Activated naive CD4-positive, alpha-beta T cell treated with anti-CD3 and anti-CD28 coated beads, Interleukin-2, amount 50 U/mL, for 16 hours (primary cell): ENCODE data around the gene STARD3.
A peak's percentile ranks its signal among the peaks of the same experiment; 100 is the strongest.

Experiments used
- DNase-seq: peaks from one replicate; pipeline ENCODE4 v3.0.0-alpha.2; 2020

The STARD3 gene

DNA sequence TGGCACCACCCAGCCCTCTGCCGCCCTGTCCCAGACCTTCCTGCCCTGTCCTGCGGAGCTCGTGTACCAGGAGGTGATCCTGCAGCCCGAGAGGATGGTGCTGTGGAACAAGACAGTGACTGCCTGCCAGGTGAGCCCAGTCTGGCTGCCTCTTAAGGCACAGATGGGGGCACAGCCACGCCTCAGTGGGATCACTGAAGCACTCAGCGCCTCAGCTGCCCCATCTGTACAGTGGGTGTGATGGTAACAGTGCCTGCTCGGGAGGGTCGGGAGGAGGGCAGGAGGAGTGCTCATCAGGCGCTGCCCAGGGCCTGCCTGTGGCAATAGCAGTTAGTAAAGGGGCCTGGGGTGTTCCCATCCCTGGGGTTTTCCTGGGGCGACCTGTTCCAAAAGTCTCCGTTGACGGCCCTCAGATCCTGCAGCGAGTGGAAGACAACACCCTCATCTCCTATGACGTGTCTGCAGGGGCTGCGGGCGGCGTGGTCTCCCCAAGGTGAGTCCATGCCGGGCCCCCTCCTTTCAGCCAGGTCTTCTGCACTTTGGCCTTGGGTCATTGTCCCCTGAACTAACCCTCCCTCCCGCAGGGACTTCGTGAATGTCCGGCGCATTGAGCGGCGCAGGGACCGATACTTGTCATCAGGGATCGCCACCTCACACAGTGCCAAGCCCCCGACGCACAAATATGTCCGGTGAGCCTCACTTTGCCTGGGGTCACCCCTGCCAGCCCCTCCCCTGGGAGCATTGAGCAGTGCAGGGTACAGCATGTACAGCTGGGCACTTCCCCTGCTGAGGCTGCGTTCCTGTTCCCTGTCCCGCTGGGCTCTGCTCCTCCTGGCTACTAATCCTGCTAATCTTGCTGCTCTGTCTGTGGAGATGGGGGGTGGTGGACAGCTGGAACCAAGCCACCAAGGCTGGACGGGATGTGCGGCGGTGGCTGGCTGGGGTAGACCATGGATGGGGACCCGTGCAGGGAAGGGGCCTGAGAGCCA is 23.7 kb downstream of the STARD3 start:
- no peak for DNase-seq

DNA sequence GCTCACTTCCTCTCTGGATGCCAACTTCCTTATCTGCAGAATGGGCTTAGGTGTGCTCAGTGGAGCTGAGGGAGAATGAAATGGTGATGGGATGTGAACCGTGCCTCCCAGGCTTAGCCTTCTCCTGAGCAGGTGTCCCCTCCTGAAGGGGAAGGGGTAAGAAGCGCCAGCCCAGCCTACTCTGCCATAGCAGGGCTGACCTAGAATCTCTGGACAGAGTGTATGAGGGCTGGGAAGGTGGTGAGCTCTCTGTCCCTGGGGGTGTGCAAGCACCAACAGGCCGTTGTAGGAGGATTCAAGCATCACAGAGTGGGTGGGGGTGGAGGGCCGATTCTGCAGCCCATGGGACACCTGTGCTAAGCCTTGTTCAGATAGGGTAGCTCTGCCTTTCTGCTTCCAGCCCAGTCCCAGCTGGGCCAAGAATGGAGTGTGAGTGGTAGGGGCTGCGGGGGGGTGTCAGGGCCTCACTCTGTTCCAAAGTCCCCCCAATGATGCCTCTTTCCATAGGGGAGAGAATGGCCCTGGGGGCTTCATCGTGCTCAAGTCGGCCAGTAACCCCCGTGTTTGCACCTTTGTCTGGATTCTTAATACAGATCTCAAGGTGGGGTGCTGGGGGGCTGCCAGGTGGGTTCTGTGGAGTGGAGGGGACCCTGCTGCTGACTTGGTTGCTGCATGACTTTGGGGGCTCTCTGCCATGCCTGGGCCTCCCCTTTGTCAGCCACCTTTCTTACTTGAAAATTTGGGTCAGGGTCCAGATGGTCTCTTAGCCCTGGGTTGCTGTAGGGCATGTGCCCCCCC is 25.0 kb downstream of the STARD3 start:
- DNase-seq, result no peak

DNA sequence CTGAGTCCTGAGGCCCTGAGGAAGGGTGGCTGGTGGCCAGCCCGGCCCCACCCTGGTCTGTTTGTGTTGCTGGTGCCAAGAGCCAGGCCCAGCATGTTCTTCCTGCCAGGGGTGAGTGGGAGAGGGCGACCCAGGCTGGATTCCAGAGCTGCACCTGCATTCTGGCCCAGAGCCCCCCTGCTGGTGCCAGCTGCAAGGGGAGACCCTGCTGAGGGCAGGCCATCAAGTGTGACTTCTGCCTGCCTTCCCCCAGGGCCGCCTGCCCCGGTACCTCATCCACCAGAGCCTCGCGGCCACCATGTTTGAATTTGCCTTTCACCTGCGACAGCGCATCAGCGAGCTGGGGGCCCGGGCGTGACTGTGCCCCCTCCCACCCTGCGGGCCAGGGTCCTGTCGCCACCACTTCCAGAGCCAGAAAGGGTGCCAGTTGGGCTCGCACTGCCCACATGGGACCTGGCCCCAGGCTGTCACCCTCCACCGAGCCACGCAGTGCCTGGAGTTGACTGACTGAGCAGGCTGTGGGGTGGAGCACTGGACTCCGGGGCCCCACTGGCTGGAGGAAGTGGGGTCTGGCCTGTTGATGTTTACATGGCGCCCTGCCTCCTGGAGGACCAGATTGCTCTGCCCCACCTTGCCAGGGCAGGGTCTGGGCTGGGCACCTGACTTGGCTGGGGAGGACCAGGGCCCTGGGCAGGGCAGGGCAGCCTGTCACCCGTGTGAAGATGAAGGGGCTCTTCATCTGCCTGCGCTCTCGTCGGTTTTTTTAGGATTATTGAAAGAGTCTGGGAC is 25.8 kb downstream of the STARD3 start:
- no peak for DNase-seq

DNA sequence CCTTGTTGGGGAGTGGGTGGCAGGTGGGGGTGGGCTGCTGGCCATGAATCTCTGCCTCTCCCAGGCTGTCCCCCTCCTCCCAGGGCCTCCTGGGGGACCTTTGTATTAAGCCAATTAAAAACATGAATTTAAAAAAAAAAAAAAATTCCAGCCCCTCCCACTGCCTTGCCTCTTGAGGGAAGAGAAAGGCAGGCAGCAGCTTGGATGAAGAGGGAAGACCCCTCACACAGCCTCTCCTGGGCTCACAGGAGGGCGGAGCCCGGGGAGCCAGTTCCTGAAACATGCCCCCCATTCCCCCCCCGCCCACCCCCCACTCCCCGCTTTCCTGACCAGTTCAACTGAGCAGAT is 26.4 kb downstream of the STARD3 start:
- no peak for DNase-seq

DNA sequence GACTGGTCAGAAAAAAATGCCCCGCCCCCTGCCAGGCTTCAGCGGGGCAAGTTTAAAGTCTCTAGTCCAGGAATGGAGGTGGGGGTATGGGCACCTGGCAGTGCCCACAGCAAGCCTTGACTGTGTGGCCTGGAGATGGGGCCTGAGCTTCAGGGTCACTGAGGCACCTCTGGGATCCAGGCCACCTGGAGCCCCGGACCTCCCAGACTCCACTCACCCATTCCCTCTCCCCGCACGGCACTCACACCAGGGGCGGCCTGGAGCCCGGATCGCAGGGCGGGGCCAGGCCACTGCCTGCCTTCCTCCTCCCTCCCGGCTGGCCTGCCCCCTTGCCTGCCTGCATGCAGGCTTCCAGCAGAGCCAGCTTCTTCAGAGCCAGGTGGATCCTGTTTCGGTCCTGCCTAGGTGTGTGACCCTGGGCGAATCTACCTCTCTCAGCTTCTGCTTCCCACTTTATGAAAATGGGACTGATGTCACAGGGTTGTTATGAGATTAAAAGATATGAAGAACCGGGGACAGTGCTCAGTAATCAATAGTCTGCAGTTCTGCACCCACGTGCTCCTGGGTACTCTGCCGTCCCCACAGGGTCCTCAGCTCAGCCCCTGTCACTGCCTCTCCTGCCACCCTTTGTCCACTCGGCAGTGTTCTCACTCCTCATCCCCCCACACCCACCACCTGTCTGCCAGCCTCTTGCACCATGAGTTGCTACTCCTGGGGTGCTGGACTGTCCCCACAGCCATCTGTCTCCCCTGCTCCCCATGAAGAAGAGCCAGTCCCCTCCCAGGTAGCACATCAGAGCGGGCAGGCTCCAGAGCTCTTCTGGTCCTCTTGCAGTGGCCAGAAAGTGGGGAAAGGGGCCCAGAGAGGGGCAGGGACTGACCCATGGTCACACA is 27.0 kb downstream of the STARD3 start:
- no peak for DNase-seq

DNA sequence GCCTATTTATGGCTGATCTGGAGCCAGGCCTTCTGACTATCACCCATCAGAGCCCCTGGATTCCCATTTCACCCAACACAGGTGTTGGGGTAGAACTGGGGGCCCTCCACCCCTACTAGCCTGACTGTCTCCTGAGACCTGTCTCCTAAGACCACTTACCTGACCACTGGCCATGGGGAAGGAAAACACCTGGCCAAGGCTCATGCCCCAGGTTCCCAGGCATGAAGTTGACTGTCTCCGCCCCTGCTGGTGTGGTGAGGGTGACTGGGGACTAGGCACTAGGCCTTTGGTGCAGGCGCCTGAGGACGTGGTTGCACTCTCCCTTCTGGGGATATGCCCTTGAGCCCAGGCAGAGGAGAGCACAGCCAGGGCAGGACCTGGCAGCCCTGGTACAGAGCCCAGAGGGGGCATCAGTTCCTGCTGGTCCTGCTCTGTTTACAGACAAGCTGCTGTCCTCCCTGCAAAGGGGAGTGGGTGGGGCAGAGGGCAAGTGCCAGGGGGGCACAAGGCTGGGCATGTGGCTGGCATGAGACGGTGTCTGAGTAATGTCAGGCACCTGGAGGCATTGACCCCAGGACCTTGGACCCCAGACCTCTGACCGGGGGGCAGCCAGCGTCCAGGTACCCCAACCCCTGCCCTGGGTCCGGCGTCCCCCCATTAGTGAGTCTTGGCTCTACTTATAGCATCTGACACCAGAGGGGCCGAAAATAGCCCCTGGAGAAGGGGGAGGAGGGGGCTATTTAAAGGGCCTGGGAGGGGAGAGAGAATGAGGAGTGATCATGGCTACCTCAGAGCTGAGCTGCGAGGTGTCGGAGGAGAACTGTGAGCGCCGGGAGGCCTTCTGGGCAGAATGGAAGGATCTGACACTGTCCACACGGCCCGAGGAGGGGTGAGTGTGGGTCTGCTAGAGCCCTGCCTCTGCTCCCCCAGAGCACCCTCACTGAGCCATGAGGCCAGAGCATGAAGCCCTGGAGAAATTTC is 27.9 kb downstream of the STARD3 start, which contains the start of gene TCAP:
Gene TCAP (plus strand): TSS at position 769 of the 981 bp plus-strand sequence. CDS start 11 bp downstream, at position 780.
- no peak for DNase-seq

DNA sequence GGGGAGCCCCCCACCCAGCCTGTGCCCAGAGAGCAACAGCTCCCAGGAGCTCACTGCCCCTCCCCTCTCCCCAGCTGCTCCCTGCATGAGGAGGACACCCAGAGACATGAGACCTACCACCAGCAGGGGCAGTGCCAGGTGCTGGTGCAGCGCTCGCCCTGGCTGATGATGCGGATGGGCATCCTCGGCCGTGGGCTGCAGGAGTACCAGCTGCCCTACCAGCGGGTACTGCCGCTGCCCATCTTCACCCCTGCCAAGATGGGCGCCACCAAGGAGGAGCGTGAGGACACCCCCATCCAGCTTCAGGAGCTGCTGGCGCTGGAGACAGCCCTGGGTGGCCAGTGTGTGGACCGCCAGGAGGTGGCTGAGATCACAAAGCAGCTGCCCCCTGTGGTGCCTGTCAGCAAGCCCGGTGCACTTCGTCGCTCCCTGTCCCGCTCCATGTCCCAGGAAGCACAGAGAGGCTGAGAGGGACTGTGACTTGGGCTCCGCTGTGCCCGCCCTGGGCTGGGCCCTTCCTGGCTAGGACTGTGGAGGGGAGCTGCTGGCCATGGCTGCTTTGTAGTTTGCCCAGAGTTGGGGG is 28.8 kb downstream of the STARD3 start:
- DNase-seq, result no peak

DNA sequence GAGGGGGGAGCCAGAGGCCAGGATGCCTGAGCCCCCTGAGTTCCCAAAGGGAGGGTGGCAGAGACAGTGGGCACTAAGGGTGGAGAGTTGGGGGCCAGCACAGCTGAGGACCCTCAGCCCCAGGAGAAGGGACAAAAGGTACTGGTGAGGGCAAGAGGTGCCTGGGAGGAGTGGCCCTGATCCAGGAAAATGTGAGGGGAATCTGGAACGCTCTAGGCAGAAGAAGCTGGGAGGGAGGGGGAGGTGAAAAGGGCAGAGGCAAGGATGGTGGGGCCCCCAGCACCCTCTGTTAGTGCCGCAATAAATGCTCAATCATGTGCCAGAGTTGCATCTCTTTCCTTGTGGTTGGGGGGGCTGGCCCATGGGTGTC is 29.3 kb downstream of the STARD3 start:
- DNase-seq, result no peak

DNA sequence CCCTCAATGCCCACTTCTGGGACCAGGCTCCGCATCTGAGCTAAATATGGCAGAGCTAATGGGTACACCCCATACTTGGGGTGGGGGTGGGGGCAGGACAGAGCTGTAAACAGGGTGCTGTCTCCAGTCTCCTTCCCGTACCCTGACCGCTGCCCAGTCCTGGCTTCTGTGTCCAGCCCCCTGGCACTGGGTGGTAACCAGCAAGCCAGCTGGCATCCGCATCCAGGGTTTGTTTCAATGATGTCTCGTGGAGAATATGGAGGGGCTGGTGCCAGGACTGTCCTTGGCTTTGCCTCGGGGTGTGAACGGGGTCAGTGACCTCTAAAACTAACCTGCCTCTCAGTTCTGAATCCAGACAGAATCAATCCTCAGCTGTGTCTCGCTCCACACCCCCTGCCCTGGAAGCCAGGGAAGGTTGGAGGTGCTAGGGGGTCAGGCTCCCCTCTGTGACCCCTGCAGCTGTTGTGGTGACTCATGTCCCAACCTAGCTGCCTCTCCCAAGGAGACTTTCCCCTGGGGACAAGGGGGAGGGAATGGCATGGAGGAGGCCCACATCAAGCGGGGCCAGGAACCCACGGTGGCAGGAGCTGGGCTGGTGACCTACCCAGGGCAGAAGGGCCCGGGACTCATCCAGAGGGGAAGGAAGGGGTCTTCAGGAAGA is 29.8 kb downstream of the STARD3 start:
- DNase-seq, result no peak

DNA sequence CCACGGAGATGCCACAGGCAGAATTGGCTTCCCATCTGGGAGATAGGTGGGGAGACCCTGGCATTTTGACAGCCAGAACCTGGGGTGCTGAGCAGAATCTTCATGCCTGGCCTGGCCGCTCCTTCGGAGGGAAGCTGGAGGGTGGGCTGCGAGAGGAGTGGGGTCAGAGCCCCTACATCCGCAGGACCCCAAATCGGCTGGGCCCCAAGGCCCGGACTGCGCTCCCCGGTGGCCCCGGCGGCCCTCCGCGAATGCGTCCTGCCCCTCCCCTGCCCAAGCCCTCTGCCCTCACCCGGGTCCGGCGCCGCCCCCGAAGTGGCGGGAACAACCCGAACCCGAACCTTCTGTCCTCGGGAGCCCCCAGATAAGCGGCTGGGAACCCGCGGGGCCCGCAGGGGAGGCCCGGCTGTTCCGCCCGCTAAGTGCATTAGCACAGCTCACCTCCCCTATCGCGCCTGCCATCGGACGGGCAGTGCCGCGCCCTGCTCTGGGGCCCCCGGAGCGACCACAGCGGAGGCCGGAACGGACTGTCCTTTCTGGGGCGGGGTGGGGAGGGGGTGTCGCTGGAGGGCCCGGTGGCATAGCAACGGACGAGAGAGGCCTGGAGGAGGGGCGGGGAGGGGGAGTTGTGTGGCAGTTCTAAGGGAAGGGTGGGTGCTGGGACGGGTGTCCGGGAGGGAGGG is 30.5 kb downstream of the STARD3 start:
- DNase-seq, result no peak

DNA sequence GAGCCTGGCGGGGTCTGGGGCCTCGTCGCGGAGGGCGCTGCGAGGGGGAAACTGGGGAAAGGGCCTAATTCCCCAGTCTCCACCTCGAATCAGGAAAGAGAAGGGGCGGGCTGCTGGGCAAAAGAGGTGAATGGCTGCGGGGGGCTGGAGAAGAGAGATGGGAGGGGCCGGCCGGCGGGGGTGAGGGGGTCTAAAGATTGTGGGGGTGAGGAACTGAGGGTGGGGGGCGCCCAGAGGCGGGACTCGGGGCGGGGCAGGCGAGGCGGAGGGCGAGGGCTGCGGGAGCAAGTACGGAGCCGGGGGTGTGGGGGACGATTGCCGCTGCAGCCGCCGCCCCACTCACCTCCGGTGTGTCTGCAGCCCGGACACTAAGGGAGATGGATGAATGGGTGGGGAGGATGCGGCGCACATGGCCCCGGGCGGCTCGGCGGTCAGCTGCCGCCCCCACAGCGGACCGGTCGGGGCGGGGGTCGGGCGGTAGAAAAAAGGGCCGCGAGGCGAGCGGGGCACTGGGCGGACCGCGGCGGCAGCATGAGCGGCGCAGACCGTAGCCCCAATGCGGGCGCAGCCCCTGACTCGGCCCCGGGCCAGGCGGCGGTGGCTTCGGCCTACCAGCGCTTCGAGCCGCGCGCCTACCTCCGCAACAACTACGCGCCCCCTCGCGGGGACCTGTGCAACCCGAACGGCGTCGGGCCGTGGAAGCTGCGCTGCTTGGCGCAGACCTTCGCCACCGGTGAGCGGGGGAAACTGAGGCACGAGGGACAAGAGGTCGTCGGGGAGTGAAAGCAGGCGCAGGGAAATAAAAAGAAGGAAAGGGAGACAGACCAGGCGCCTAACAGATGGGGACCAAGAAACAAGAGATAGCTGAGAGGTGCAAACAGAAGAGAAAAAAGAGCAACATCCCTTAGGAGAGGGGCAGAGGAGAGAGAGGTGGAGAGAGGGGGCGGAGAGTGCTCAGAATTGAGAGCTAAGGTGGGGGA is 31.3 kb downstream of the STARD3 start, which contains the start of gene PNMT:
Gene PNMT (plus strand): TSS at position 509 of the 980 bp plus-strand sequence. CDS start 23 bp downstream, at position 532.
- DNase-seq, result peak; percentile 80

DNA sequence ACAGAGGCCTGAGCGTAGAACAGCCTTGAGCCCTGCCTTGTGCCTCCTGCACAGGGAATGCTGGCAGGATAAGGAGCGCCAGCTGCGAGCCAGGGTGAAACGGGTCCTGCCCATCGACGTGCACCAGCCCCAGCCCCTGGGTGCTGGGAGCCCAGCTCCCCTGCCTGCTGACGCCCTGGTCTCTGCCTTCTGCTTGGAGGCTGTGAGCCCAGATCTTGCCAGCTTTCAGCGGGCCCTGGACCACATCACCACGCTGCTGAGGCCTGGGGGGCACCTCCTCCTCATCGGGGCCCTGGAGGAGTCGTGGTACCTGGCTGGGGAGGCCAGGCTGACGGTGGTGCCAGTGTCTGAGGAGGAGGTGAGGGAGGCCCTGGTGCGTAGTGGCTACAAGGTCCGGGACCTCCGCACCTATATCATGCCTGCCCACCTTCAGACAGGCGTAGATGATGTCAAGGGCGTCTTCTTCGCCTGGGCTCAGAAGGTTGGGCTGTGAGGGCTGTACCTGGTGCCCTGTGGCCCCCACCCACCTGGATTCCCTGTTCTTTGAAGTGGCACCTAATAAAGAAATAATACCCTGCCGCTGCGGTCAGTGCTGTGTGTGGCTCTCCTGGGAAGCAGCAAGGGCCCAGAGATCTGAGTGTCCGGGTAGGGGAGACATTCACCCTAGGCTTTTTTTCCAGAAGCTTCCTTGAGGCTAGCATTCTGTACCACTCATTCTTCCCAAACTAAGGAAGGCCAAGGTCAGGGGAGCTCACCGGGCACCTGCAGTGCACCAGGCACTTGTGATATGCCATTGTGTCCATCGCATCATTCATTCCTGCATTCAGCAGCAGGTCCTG is 33.2 kb downstream of the STARD3 start:
- no peak for DNase-seq

DNA sequence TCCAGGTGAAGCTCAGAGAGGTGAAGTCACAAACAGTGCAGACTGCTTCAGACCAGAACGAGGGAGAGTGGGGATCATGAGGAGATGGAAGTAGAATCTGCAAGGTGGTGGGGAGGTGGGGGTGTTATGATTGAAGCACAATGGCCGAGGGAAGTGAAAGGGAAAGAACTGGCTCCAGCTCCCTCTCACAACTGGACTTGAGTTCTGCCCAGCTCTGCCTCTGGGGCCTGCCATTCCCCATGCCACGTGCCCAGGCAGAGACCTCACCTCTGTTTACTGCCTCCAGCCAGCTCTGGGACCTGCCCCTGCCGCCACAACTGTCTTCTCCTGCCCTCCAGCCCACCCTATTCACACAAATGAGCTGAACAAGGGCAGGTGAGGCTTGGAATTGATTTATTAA is 33.8 kb downstream of the STARD3 start:
- DNase-seq, result no peak

DNA sequence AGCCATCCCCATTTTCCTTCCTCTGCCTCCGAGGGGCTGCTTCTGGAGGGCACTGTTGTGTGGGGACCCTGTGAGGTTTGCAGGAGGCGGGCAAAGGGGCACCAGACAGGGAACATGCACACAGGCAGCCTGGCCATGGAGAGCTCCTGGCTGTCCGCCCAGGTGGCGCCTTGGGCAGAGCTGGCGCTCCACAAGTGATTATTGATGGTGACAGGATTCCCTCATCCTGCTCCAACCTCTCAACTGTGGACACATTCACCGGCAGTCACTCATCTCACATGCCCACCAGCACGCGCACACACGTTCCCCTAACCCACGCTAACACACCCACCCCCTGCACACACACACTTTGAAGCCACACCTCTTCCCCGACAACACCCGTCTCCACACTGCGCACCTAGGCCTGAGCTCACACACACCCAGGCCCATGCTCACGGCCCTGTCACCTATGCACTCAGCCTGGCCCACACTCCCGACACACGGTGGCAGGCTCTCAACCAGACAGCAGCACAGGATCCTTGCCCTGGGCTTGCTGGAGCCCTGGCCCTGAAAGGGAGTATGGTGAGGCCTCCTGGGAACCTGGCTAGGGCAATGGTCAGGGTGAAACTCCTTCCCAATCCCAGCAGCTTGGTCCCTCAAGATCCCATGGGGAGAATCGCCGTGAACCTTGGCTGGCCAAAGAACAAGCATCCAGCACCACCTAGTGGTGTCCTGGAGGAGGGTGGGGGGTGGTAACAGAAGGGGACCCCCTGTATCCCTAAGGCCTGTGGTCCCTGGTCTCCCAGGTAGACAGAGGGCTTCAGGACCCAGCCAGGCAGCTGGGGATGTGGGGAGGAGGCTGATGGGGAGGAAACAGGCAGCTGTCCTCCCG is 34.9 kb downstream of the STARD3 start:
- DNase-seq, result no peak

DNA sequence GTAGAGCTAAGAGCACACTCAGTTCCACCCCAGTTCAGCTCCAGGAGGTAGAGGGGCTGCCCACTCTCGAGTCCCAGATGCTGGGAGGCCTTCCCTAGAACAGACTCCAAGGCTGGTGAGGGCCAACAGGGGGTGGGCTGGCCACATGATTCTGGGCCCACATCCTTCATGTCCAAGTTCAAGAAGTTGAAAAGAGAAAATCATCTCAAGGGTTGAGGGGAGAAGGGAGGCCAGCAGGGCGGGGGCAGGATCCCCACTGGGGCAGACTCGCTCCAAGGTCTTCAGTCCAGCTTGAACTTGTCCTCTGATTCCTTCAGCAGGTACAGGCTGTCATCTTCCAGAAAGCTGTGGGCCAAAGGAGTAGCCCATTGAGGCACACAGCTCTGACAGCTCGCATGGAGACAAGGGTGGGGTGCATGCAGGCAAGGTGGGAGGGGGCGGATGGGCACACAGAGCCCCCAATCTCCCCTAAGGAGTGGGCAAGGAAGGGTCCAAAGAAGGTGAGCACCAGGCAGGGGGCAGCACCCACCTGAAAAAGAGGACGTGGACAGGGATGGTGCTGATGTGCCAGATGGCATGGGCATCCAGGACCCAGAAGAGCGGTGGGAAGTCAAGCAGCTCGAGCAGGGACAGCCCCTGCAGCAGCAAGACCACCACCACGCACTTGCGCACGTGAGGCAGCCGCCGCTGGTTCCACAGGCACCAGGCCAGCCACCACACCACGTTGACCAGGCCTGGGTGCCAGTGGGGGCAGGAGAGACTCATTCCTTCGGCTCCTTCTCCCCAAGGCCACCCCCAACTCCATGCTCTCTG is 35.8 kb downstream of the STARD3 start:
- DNase-seq, result no peak
